IMR-90 (cell line): ENCODE results near the gene PELI1.

ENCODE experiments used
- CEBPB ChIP-seq: IDR thresholded peaks from 2 replicates; pipeline ENCODE4 v1.6.1; 2012; ENCODE audit warnings: low read depth, low read length, improper control_type of control experiment
- CTCF ChIP-seq: conservative IDR thresholded peaks from 2 replicates; pipeline ENCODE4 v1.5.1; 2012; ENCODE audit warnings: mild to moderate bottlenecking, low read depth, low read length, improper control_type of control experiment
- POLR2A ChIP-seq: IDR thresholded peaks from 2 replicates; pipeline ENCODE4 v1.6.1; 2012; ENCODE audit warnings: mild to moderate bottlenecking, low read depth, low read length
- SMC3 ChIP-seq: fragments of 150-350 bp; IDR thresholded peaks from 2 replicates; pipeline ENCODE4 v1.6.1; 2016; ENCODE audit warnings: low read depth, mild to moderate bottlenecking, antibody characterized with exemption, low read length, moderate library complexity

GRCh38 chr2:64189167-64189566 is 44.9 kb upstream of the PELI1 start:
- TF ChIP-seq POLR2A = no peak
- no peak for TF ChIP-seq CTCF
- TF ChIP-seq SMC3 = no peak
- TF ChIP-seq CEBPB = no peak
